MCF 10A (cell line): ENCODE data around the gene RNF31. TPM values are rescaled to one million over a fixed set of nuclear protein-coding genes. Genes with fewer than 3 reads are reported as not detected.
A peak's percentile ranks its signal among the peaks of the same experiment; 100 is the strongest.

Experiments used
- BruUV-seq: library from RNA; stranded (reverse); fragments of 400-500 nt; replicated peaks from 2 replicates; lab custom pipeline; 2021; lab: Mats Ljungman, UMichigan
- CTCF ChIA-PET: fragments of 300-600 bp; sonication (Branson Sonifier 250); formaldehyde crosslinking; extraction: SDS; loops from one replicate; lab custom pipeline; 2021; ENCODE audit warnings: antibody characterized with exemption, inconsistent platforms; lab: Yijun Ruan, JAX
- POLR2A ChIA-PET: fragments of 300-600, 350-650 bp; sonication (Branson Sonifier 250); formaldehyde crosslinking; extraction: SDS; loops from one replicate; lab custom pipeline; 2020; ENCODE audit warnings: antibody characterized with exemption, inconsistent platforms; lab: Yijun Ruan, JAX
- DNase-seq: peaks from one replicate; pipeline ENCODE4 v3.0.0-alpha.2; 2018; ENCODE audit not compliant: unreplicated experiment
- H3K27ac Mint-ChIP-seq: one replicate; pipeline ENCODE4 v1.8.0; 2022; ENCODE audit warnings: mild to moderate bottlenecking, low read depth, mixed read lengths; ENCODE audit not compliant: unreplicated experiment
- H3K27me3 Mint-ChIP-seq: one replicate; pipeline ENCODE4 v1.8.0; 2022; ENCODE audit warnings: mixed read lengths; ENCODE audit not compliant: insufficient read depth, unreplicated experiment
- H3K36me3 Mint-ChIP-seq: one replicate; pipeline ENCODE4 v1.8.0; 2022; ENCODE audit warnings: mild to moderate bottlenecking, moderate library complexity, mixed read lengths; ENCODE audit not compliant: insufficient read depth, unreplicated experiment
- H3K4me1 Mint-ChIP-seq: one replicate; pipeline ENCODE4 v1.8.0; 2022; ENCODE audit warnings: mixed read lengths; ENCODE audit not compliant: insufficient read depth, unreplicated experiment
- H3K4me3 Mint-ChIP-seq: one replicate; pipeline ENCODE4 v1.8.0; 2022; ENCODE audit warnings: mild to moderate bottlenecking, moderate library complexity, mixed read lengths; ENCODE audit not compliant: unreplicated experiment
- H3K9me3 Mint-ChIP-seq: one replicate; pipeline ENCODE4 v1.8.0; 2022; ENCODE audit warnings: mixed read lengths; ENCODE audit not compliant: unreplicated experiment
- CTCF ChIP-seq: fragments of 200-600 bp; IDR thresholded peaks from one replicate; pipeline ENCODE4 v1.8.0; 2022; ENCODE audit warnings: antibody characterized with exemption, mild to moderate bottlenecking; ENCODE audit not compliant: unreplicated experiment
- intact Hi-C: fragments of 100-400 bp; cut with micrococcal nuclease; formaldehyde crosslinking; loops from 2 replicates; pipeline ENCODE4 v1.14.1; 2022
- total RNA-seq: library from RNA; stranded (reverse); gene quantifications from 2 replicates; pipeline ENCODE4 v1.2.3, GENCODE V29; 2022

RNF31 gene
- total RNA-seq, 1 experiment from 2014 or later = 67.4 TPM

- intact Hi-C loops = loop anchor here (2.0 kb wide), 1 partner anchor 32 kb away; the partner anchor contains the start of genes PSME2 and RNF31
- POLR2A ChIA-PET = interaction anchor here (0.6 to 6.6 kb wide), 40 partner anchors 10 to 1158 kb away, joined by 3 to 252 read pairs (median 4); partner anchors contain the start of genes ACIN1, C14orf119, CHMP4A and CIDEB
- Mint-ChIP-seq H3K36me3 (peaks cover 37% of the 10 kb centered on the region), H3K4me3 (peak within 1 kb of the TSS; percentile 97), H3K4me1 (peaks cover 9% of the 10 kb centered on the region), H3K27me3 (no peaks in the 10 kb centered on the region), H3K9me3 (no peaks in the 10 kb centered on the region), H3K27ac (peak within 1 kb of the TSS; percentile 99)
- TF ChIP-seq CTCF = no peak
- DNase-seq = peak; percentile 100
- CTCF ChIA-PET = interaction anchor here (0.6 to 2.1 kb wide), 24 partner anchors 9 to 1046 kb away, joined by 3 to 8 read pairs (median 4); partner anchors contain the start of genes FITM1, LTB4R2, PSME1 and PSME2
- TSS peak; percentile 52 for BruUV-seq
Measured at GRCh38 chr14:24114532-24115421, 32.5 kb upstream of the RNF31 start, which contains the start of the genes DCAF11 and NRL. DCAF11 (plus strand) TSS chr14:24114777; CDS start chr14:24115595, 818 bp downstream. NRL (minus strand) TSS chr14:24114949; CDS start chr14:24082848, 32,101 bp downstream.

GRCh38 chr14:24115422-24116127 lies 31.7 kb upstream of the RNF31 start:
- Mint-ChIP-seq H3K27me3 (no peaks in the 10 kb centered on the region), H3K36me3 (peaks cover 45% of the 10 kb centered on the region), H3K4me3 (peak overlapping the region; percentile 97), H3K4me1 (peaks cover 9% of the 10 kb centered on the region), H3K27ac (peak overlapping the region; percentile 99), H3K9me3 (no peaks in the 10 kb centered on the region)
- intact Hi-C loops = loop anchor here (2.0 kb wide), 1 partner anchor 31 kb away; the partner anchor contains the start of genes PSME2 and RNF31
- no peak for TF ChIP-seq CTCF
- POLR2A ChIA-PET = interaction anchor here (0.7 to 6.6 kb wide), 23 partner anchors 11 to 1159 kb away, joined by 3 to 252 read pairs (median 11); partner anchors contain the start of genes CHMP4A, DHRS4L2, EMC9 and FITM1
- BruUV-seq = no TSS peak
- CTCF ChIA-PET = interaction anchor here (0.7 to 2.1 kb wide), 12 partner anchors 13 to 554 kb away, joined by 3 to 8 read pairs (median 4); partner anchors contain the start of genes IRF9, LTB4R2 and PSME2
- DNase-seq = no peak

- Mint-ChIP-seq H3K27ac (peak overlapping the region; percentile 99), H3K4me3 (peak overlapping the region; percentile 97), H3K27me3 (no peaks in the 10 kb centered on the region), H3K36me3 (peaks cover 50% of the 10 kb centered on the region), H3K4me1 (peaks cover 9% of the 10 kb centered on the region), H3K9me3 (no peaks in the 10 kb centered on the region)
- CTCF ChIA-PET = interaction anchor here (0.5 to 2.0 kb wide), 13 partner anchors 7 to 589 kb away, joined by 3 to 5 read pairs (median 3); partner anchors contain the start of gene IRF9
- no TSS peak for BruUV-seq
- intact Hi-C loops = no loop called here
- POLR2A ChIA-PET = interaction anchor here (0.7 to 6.6 kb wide), 8 partner anchors 8 to 1021 kb away, joined by 3 to 252 read pairs (median 32); partner anchors contain the start of genes ACIN1, C14orf119, CHMP4A and EMC9
- TF ChIP-seq CTCF = no peak
- no peak for DNase-seq
Measured at GRCh38 chr14:24116128-24116814, 31.0 kb upstream of the RNF31 start.
